GM12891 (cell line): ENCODE measurements around the gene PAPOLA.

Experiments used
- PAX5 ChIP-seq: IDR thresholded peaks from 2 replicates; pipeline ENCODE4 v1.6.1; 2011; ENCODE audit warnings: low read length, moderate library complexity, mild to moderate bottlenecking; ENCODE audit not compliant: insufficient read depth, severe bottlenecking
- POLR2A ChIP-seq: IDR thresholded peaks from 2 replicates; pipeline ENCODE4 v1.6.1; 2011; ENCODE audit warnings: low read depth, low read length, control low read depth
- TAF1 ChIP-seq: IDR thresholded peaks from 2 replicates; pipeline ENCODE4 v1.6.1; 2011; ENCODE audit warnings: low read depth, low read length, control low read depth

- TF ChIP-seq PAX5 (no peak), TAF1 (no peak), POLR2A (no peak)
Observed at GRCh38 chr14:96511667-96512066, 9.5 kb downstream of the PAPOLA start.
